OCI-LY7 (cell line): ENCODE results near the gene IGBP1. TPM values are rescaled to one million over a fixed set of nuclear protein-coding genes. Genes with fewer than 3 reads are reported as not detected.

Experiments used
- BruUV-seq: library from RNA; stranded (reverse); fragments of 400-500 nt; replicated peaks from 2 replicates; lab custom pipeline; 2021; lab: Mats Ljungman, UMichigan
- CTCF ChIA-PET: fragments of 300-600 bp; sonication (Branson Sonifier 250); formaldehyde crosslinking; loops from one replicate; lab custom pipeline; 2022; ENCODE audit warnings: antibody characterized with exemption; ENCODE audit not compliant: unreplicated experiment; lab: Charles Lee
- POLR2A ChIA-PET: fragments of 300-600 bp; sonication (Branson Sonifier 250); formaldehyde crosslinking; loops from one replicate; lab custom pipeline; 2022; ENCODE audit warnings: antibody characterized with exemption; lab: Charles Lee
- DNase-seq: peaks from one replicate; pipeline ENCODE4 v3.0.0-alpha.2; 2015; ENCODE audit warnings: low spot score
- H2AFZ ChIP-seq: fragments of 200-600 bp; sonication (generic), shearing (Covaris generic); 2 replicates; pipeline ENCODE4 v1.6.1; 2014; ENCODE audit warnings: mild to moderate bottlenecking, antibody characterized with exemption, low read length, moderate library complexity
- H3K27ac ChIP-seq: fragments of 200-600 bp; sonication (generic); 2 replicates; pipeline ENCODE4 v1.5.1; 2014; ENCODE audit warnings: mixed run types, low read depth, mild to moderate bottlenecking, moderate library complexity, low read length, inconsistent platforms; ENCODE audit not compliant: poor library complexity, severe bottlenecking
- H3K36me3 ChIP-seq: fragments of 200-600 bp; sonication (generic); 2 replicates; pipeline ENCODE4 v1.6.1; 2014; ENCODE audit warnings: mild to moderate bottlenecking, antibody characterized with exemption, low read length, moderate library complexity, mixed read lengths; ENCODE audit not compliant: insufficient read depth
- H3K4me1 ChIP-seq: fragments of 200-600 bp; sonication (generic); 2 replicates; pipeline ENCODE4 v1.5.1; 2014; ENCODE audit warnings: mild to moderate bottlenecking, low read length; ENCODE audit not compliant: insufficient read depth, poor library complexity, severe bottlenecking
- H3K4me2 ChIP-seq: fragments of 200-600 bp; sonication (generic); 2 replicates; pipeline ENCODE4 v1.6.1; 2014; ENCODE audit warnings: mild to moderate bottlenecking, low read length
- H3K4me3 ChIP-seq: fragments of 200-600 bp; sonication (generic); 2 replicates; pipeline ENCODE4 v1.5.1; 2014; ENCODE audit warnings: mild to moderate bottlenecking, low read depth, low read length; ENCODE audit not compliant: poor library complexity, severe bottlenecking
- H3K79me2 ChIP-seq: fragments of 200-600 bp; sonication (generic); 2 replicates; pipeline ENCODE4 v1.6.1; 2016; ENCODE audit warnings: low read depth, mild to moderate bottlenecking, low read length, moderate library complexity, mixed read lengths; ENCODE audit not compliant: insufficient read depth
- H3K9me2 ChIP-seq: fragments of 200-600 bp; sonication (generic); 2 replicates; pipeline ENCODE4 v1.6.1; 2016; ENCODE audit warnings: mild to moderate bottlenecking, low read length, mixed read lengths; ENCODE audit not compliant: insufficient read depth
- H3K9me3 ChIP-seq: fragments of 200-600 bp; sonication (generic); 2 replicates; pipeline ENCODE4 v1.6.1; 2014; ENCODE audit warnings: mild to moderate bottlenecking, mixed run types, low read length, mixed read lengths
- H4K20me1 ChIP-seq: fragments of 200-600 bp; sonication (generic); 2 replicates; pipeline ENCODE4 v1.6.1; 2014; ENCODE audit warnings: mild to moderate bottlenecking, antibody characterized with exemption, low read length, moderate library complexity, mixed read lengths; ENCODE audit not compliant: insufficient read depth
- EZH2phosphoT487 ChIP-seq: fragments of 200-600 bp; sonication (generic); IDR thresholded peaks from 2 replicates; pipeline ENCODE4 v1.6.1; 2018; ENCODE audit warnings: low read depth, borderline replicate concordance, mild to moderate bottlenecking, mixed run types, antibody characterized with exemption, low read length, moderate library complexity, mixed read lengths
- intact Hi-C: fragments of 100-400 bp; cut with micrococcal nuclease; formaldehyde crosslinking; loops from one replicate; pipeline ENCODE4 v1.10.0; 2022; ENCODE audit not compliant: unreplicated experiment
- total RNA-seq, 2 experiments: library from RNA; depleted of rRNA in 1 of 2; stranded (reverse); fragments of >200 nt in 1 of 2; shearing (Covaris generic) in 1 of 2; gene quantifications; 2 replicates each; pipeline ENCODE4 v1.2.3, GENCODE V29; 2014 to 2022
- TF ChIP-seq, protein P1 (sequence below): fragments of 200-600 bp; sonication (generic); conservative IDR thresholded peaks from 2 replicates; pipeline ENCODE4 v1.5.1; 2014; ENCODE audit warnings: mild to moderate bottlenecking, antibody characterized with exemption, low read length, moderate library complexity, mixed read lengths

The IGBP1 gene
- total RNA-seq, 2 experiments from 2014 or later: 47.2 to 60.5 TPM

DNA sequence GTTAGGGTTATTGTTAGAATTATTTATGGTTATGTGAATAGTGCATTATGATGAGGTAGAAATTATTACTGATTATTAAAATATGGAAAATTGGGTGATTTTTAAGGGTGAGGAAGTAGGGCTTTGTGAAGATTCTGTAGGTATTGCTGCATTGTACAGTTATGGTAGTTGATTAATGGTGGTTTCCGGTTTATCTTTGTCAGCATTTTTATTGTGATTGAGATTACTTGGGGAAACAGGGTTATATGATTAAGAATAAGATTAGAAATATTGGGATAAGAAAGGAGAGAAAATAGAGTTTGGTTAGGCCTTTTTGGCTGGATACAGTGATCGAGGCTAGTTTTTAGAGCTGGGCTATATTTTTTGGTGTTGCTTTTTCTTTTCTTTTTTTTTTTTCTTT lies 8.6 kb upstream of the IGBP1 start:
- Histone ChIP-seq H3K27ac (no peak overlapping the region), H4K20me1 (no peaks in the 10 kb centered on the region), H3K9me3 (no peaks in the 10 kb centered on the region), H3K4me1 (no peaks in the 10 kb centered on the region), H3K9me2 (no peaks in the 10 kb centered on the region), H3K4me2 (no peak overlapping the region), H3K79me2 (no peaks in the 10 kb centered on the region), H2AFZ (no peak overlapping the region), H3K4me3 (no peak overlapping the region), H3K36me3 (no peaks in the 10 kb centered on the region)
- intact Hi-C loops: no loop called here
- ChIA-PET CTCF (no interaction called here), POLR2A (no interaction called here)
- no peak for DNase-seq
- BruUV-seq: no TSS peak
- no peak for TF ChIP-seq EZH2phosphoT487
- TF ChIP-seq, protein P1, sequence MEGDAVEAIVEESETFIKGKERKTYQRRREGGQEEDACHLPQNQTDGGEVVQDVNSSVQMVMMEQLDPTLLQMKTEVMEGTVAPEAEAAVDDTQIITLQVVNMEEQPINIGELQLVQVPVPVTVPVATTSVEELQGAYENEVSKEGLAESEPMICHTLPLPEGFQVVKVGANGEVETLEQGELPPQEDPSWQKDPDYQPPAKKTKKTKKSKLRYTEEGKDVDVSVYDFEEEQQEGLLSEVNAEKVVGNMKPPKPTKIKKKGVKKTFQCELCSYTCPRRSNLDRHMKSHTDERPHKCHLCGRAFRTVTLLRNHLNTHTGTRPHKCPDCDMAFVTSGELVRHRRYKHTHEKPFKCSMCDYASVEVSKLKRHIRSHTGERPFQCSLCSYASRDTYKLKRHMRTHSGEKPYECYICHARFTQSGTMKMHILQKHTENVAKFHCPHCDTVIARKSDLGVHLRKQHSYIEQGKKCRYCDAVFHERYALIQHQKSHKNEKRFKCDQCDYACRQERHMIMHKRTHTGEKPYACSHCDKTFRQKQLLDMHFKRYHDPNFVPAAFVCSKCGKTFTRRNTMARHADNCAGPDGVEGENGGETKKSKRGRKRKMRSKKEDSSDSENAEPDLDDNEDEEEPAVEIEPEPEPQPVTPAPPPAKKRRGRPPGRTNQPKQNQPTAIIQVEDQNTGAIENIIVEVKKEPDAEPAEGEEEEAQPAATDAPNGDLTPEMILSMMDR: no peak

DNA sequence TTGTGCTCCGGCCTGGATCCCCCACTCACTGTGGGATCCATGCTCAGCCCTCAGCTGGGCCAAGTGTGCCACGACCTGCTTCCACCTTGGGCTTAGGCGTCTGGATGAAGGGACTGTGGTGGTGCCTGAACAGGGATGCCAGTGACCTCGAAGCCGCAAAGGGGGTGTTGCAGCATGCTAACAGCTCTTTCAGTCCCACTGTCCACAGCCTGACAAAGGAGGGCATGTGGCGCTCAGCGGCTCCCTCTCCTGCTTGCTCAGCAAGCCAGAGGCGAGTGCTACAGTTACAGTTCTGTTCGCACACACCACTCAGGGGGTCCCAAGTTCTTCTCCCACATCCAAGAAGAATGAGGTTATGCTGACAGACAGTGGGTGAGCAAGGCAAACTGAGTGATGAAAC lies 5.2 kb upstream of the IGBP1 start:
- Histone ChIP-seq H3K4me3 (no peak overlapping the region), H3K27ac (no peak overlapping the region), H3K36me3 (no peaks in the 10 kb centered on the region), H3K4me2 (no peak overlapping the region), H3K4me1 (peaks cover 11% of the 10 kb centered on the region), H3K9me2 (no peaks in the 10 kb centered on the region), H3K79me2 (no peaks in the 10 kb centered on the region), H4K20me1 (no peaks in the 10 kb centered on the region), H3K9me3 (no peaks in the 10 kb centered on the region), H2AFZ (no peak overlapping the region)
- DNase-seq: no peak
- CTCF ChIA-PET: no interaction called here
- intact Hi-C loops: no loop called here
- POLR2A ChIA-PET: interaction anchor here (1.2 kb wide), 1 partner anchor 420 kb away, joined by 3 read pairs; no protein-coding TSS in a partner anchor
- BruUV-seq: no TSS peak
- TF ChIP-seq EZH2phosphoT487: no peak
- TF ChIP-seq, protein P1: no peak

DNA sequence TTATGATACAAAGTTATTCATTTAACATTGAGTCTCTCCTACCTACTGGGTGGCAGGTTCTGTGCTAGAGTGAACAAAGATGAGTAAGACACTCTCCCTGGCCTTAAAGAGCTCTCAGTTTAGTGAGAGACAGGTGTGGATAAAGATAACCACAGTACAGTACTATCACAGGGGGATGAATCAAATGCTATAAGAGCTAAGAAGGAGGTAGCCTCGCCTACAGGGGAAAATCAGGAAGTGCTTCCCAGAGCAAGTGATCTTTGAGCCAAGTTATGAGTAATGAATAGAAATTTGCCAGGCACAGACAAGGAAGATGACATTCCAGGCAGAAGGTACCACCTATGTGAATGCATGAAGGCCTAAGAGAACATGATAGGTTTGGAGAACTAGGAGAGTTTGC lies 3.4 kb upstream of the IGBP1 start:
- Histone ChIP-seq H3K4me2 (no peak overlapping the region), H3K27ac (no peak overlapping the region), H3K79me2 (peaks cover 10% of the 10 kb centered on the region), H3K36me3 (peaks cover 1% of the 10 kb centered on the region; the same call in 1 of the 2 replicates), H3K9me3 (no peaks in the 10 kb centered on the region), H3K4me3 (no peak overlapping the region), H4K20me1 (no peaks in the 10 kb centered on the region; the same call in 1 of the 2 replicates), H3K4me1 (peaks cover 12% of the 10 kb centered on the region), H2AFZ (peak overlapping the region; percentile 18; the same call in 1 of the 2 replicates), H3K9me2 (no peaks in the 10 kb centered on the region)
- DNase-seq: no peak
- TF ChIP-seq, protein P1: no peak
- no peak for TF ChIP-seq EZH2phosphoT487
- intact Hi-C loops: loop anchor here (5.0 kb wide), 1 partner anchor 513 kb away; the partner anchor contains the start of gene EDA
- POLR2A ChIA-PET: no interaction called here
- BruUV-seq: no TSS peak
- CTCF ChIA-PET: no interaction called here
